Neural crest cell (in vitro differentiated cells): Measurements from ENCODE around the gene TUBA4B. TPM values are rescaled to one million over a fixed set of nuclear protein-coding genes. Genes with fewer than 3 reads are reported as not detected.
"Not testable (repeated sequence)": the region's sequence is repeated elsewhere in the genome, so short reads cannot be mapped to it uniquely, and the experiment has no call there.

Experiments
- DNase-seq: peaks from one replicate; pipeline ENCODE4 v3.0.0; 2021; ENCODE audit warnings: low read depth, mixed read lengths, low spot score
- H3K27ac Mint-ChIP-seq: one replicate; pipeline ENCODE4 v1.8.0; 2021; ENCODE audit warnings: mild to moderate bottlenecking, mixed read lengths; ENCODE audit not compliant: unreplicated experiment
- H3K27me3 Mint-ChIP-seq: 2 replicates; pipeline ENCODE4 v1.8.0; 2021; ENCODE audit warnings: low read depth, mild to moderate bottlenecking, mixed read lengths
- H3K36me3 Mint-ChIP-seq: 2 replicates; pipeline ENCODE4 v1.8.0; 2021; ENCODE audit warnings: low read depth, mild to moderate bottlenecking, mixed read lengths
- H3K4me1 Mint-ChIP-seq: 2 replicates; pipeline ENCODE4 v1.8.0; 2021; ENCODE audit warnings: mixed read lengths
- H3K4me3 Mint-ChIP-seq: one replicate; pipeline ENCODE4 v1.8.0; 2021; ENCODE audit warnings: mild to moderate bottlenecking, mixed read lengths
- H3K9me3 Mint-ChIP-seq: 2 replicates; pipeline ENCODE4 v1.8.0; 2021; ENCODE audit warnings: mixed read lengths
- microRNA-seq: library from miRNA; unstranded; fragments of <30 nt; microRNA quantifications from one replicate; pipeline ENCODE4, GENCODE V29; 2020
- total RNA-seq: library from RNA; stranded (reverse); gene quantifications from 2 replicates; pipeline ENCODE4 v1.2.1, GENCODE V29; 2021
- TF ChIP-seq, protein P1 (sequence below): fragments of 200-600 bp; sonication (generic); conservative IDR thresholded peaks from 2 replicates; pipeline ENCODE4 v1.5.0; 2021; ENCODE audit warnings: antibody characterized with exemption, mild to moderate bottlenecking

TUBA4B gene
- total RNA-seq, 1 donor from 2014 or later: not detected

DNA sequence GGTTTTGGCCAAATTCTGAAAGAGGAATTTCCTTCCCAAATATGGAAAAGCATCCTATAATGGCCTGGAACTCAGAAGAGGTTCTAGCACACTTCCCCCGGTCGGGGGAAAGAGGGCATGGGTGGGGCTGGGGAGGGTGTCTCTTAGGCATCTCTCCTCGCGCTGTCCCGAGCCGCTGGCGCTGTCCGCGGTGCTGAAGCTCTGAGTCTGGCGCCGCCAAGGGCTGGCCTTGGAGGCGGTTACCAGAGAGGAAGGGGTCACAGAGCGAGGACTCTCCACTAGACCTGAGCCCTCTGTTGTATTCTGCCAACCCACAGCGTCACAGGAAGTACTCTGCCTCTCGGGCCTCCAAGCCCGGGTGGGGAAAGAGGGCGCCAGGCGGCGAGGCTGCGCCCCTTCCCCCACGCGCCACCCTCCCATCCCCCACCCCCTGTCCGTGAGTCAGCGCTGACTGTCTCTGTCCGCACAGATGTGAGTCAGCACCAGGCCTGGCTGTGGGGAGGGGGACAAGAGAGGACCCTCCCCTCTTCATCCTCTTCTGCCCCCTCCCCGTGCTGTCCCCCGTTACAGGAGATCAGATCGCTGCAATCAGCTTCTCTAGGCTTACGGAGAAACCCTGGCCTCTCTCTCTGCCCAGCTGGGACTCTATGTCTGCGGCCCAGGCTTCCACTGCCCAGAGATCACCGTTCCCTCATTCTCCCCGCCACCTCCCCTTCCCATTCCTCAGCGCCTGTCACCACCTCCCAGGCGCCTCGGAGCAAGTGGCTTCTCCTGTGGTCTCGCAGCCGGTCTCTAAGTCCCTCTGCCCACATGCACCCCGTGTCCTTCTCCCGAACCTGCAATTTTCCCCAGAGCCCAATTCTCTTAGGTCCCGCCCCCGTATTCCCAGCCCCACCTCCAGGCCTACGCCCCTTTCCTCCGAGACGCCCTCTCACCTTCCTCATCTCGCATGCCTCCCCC is 55.4 kb downstream of the TUBA4B start:
- TF ChIP-seq, protein P1, sequence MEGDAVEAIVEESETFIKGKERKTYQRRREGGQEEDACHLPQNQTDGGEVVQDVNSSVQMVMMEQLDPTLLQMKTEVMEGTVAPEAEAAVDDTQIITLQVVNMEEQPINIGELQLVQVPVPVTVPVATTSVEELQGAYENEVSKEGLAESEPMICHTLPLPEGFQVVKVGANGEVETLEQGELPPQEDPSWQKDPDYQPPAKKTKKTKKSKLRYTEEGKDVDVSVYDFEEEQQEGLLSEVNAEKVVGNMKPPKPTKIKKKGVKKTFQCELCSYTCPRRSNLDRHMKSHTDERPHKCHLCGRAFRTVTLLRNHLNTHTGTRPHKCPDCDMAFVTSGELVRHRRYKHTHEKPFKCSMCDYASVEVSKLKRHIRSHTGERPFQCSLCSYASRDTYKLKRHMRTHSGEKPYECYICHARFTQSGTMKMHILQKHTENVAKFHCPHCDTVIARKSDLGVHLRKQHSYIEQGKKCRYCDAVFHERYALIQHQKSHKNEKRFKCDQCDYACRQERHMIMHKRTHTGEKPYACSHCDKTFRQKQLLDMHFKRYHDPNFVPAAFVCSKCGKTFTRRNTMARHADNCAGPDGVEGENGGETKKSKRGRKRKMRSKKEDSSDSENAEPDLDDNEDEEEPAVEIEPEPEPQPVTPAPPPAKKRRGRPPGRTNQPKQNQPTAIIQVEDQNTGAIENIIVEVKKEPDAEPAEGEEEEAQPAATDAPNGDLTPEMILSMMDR: no peak
- Mint-ChIP-seq H3K27me3 (peaks cover 85% of the 10 kb centered on the region), H3K9me3 (no peaks in the 10 kb centered on the region), H3K4me1 (no peaks in the 10 kb centered on the region), H3K36me3 (no peaks in the 10 kb centered on the region), H3K27ac (no peak overlapping the region), H3K4me3 (peak overlapping the region; percentile 52)
- DNase-seq: peak; percentile 86

DNA sequence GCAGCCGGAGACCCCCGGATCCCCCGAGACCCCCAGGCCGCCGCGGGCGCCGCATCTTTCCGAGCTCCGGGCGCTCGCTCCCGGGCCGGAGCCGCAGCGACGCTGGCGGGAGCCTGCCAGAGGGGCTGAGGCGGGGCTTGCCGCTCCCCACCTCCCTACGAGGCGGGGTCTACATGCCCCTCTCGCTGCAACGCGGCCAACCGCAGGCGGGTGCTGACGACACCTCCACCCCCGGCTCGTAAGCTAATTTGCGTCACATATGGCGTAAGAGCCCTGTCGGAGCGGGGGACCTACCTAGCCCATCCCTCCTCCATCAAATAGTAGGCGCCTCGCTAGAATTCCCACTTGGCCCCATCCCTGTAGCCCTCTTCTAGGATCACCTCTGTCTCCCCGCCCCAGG is 56.2 kb downstream of the TUBA4B start, which contains the start of gene PTPRN:
Gene PTPRN (minus strand): TSS at position 124 of the 400 bp plus-strand sequence. CDS start 69 bp downstream, at position 55.
- no peak within 1 kb of the TSS for H3K27ac Mint-ChIP-seq
- TF ChIP-seq, protein P1: no peak
- H3K9me3 Mint-ChIP-seq: no peaks in the 10 kb centered on the region
- no peaks in the 10 kb centered on the region for H3K4me1 Mint-ChIP-seq
- peaks cover 82% of the 10 kb centered on the region for H3K27me3 Mint-ChIP-seq
- H3K36me3 Mint-ChIP-seq: no peaks in the 10 kb centered on the region
- DNase-seq: no peak
- H3K4me3 Mint-ChIP-seq: peak within 1 kb of the TSS; percentile 52

DNA sequence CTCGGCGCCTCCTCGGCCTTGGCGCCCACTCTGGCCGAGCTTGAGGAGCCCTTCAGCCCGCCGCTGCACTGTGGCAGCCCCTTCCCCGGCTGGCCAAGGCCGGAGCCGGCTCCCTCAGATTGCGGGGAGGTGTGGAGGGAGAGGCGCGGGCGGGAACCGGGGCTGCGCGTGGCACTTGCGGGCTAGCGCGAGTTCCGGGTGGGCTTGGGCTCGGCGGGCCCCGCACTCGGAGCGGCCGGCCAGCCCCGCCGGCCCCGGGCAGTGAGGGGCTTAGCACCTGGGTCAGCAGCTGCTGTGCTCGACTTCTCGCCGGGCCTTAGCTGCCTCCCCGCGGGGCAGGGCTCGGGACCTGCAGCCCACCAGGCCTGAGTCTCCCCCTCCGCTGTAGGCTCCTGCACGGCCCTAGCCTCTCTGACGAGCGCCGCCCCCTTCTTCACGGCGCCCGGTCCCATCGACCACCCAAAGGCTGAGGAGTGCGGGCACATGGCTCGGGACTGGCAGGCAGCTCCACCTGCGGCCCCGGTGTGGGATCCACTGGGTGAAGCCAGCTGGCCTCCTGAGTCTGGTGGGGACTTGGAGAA is 59.7 kb downstream of the TUBA4B start:
- not testable (repeated sequence) for H3K4me3 Mint-ChIP-seq, DNase-seq, H3K27ac Mint-ChIP-seq, H3K36me3 Mint-ChIP-seq, H3K9me3 Mint-ChIP-seq, H3K4me1 Mint-ChIP-seq
- H3K27me3 Mint-ChIP-seq: peaks cover 63% of the 10 kb centered on the region

DNA sequence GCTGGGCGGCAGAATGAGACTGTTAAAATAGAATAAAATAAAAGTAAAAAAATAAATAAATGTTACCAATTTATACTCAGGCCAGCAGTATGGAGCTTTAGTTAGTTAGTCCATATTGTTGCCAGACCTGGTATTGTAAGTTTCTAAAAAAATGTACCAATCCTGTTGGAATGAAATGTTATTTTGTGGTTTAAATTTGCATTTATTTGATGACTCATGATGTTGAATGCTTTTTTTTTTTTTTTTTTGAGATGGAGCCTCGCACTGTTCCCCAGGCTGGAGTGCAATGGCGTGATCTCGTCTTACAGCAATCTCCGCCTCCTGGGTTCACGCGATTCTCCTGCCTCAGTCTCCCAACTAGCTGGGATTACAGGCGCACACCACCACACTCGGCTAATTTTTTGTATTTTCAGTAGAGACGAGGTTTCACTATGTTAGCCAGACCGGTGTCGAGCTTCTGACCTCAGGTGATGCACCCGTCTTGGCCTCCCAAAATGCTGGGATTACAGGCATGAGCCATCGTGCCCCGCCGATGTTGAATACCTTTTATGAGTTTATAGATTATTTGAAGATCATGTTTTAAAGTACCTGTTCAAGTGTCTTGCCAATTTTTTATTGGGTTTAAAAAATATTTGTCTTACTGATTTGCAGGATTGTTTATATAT is 61.9 kb downstream of the TUBA4B start:
- Mint-ChIP-seq H3K4me1 (no peaks in the 10 kb centered on the region), H3K36me3 (no peaks in the 10 kb centered on the region), H3K4me3 (no peak overlapping the region), H3K9me3 (no peaks in the 10 kb centered on the region), H3K27ac (no peak overlapping the region), H3K27me3 (peaks cover 47% of the 10 kb centered on the region)
- TF ChIP-seq, protein P1: no peak
- no peak for DNase-seq

Small RNAs within 50 kb of the gene (microRNA-seq; reads per million reads assigned to microRNA genes)
- gene MIR153-1: not detected

Other genes with a start within 250 kb of the TUBA4B start
- gene CFAP65, start 211.7 kb upstream of the TUBA4B start, total RNA-seq: 0.93 and 1.4 TPM in 2 replicates
- 0.16 TPM in 1 of 2 replicates, not detected in the other for gene IHH, start 192.3 kb upstream of the TUBA4B start, total RNA-seq
- gene NHEJ1, start 92.4 kb upstream of the TUBA4B start, total RNA-seq: 23.5 and 26.8 TPM in 2 replicates
- 0.34 and 1.5 TPM in 2 replicates for gene SLC23A3, start 83.2 kb upstream of the TUBA4B start, total RNA-seq
- gene CNPPD1, start 76.3 kb upstream of the TUBA4B start, total RNA-seq: 39.9 and 42.1 TPM in 2 replicates
- 84.6 and 86.0 TPM in 2 replicates for gene RETREG2, start 75.0 kb upstream of the TUBA4B start, total RNA-seq
- 26.6 and 30.1 TPM in 2 replicates for gene ZFAND2B, start 46.5 kb upstream of the TUBA4B start, total RNA-seq
- 35.9 and 39.1 TPM in 2 replicates for gene ABCB6, start 34.3 kb upstream of the TUBA4B start, total RNA-seq
- 41.2 and 42.0 TPM in 2 replicates for gene ATG9A, start 23.6 kb upstream of the TUBA4B start, total RNA-seq
- gene ANKZF1, start 23.4 kb upstream of the TUBA4B start, total RNA-seq: 36.4 and 40.3 TPM in 2 replicates
- 11.2 and 12.7 TPM in 2 replicates for gene GLB1L, start 7.8 kb upstream of the TUBA4B start, total RNA-seq
- gene STK16, start 7.8 kb upstream of the TUBA4B start, total RNA-seq: 28.5 and 31.2 TPM in 2 replicates
- 0.14 TPM in 1 of 2 replicates, not detected in the other for gene TUBA4A, start 675 bp downstream of the TUBA4B start, total RNA-seq
- 59.2 and 59.7 TPM in 2 replicates for gene DNAJB2, start 26.1 kb downstream of the TUBA4B start, total RNA-seq
- 3.2 and 4.1 TPM in 2 replicates for gene PTPRN, start 56.2 kb downstream of the TUBA4B start, total RNA-seq
- not detected in 2 replicates for gene RESP18, start 79.5 kb downstream of the TUBA4B start, total RNA-seq
- gene DNPEP, start 134.7 kb downstream of the TUBA4B start, total RNA-seq: 36.9 and 39.5 TPM in 2 replicates
- 0.28 TPM in 1 of 2 replicates, not detected in the other for gene DES, start 165.1 kb downstream of the TUBA4B start, total RNA-seq
- gene SPEG, start 181.6 kb downstream of the TUBA4B start, total RNA-seq: 13.4 and 17.5 TPM in 2 replicates
- gene GMPPA, start 245.6 kb downstream of the TUBA4B start, total RNA-seq: 24.3 and 26.1 TPM in 2 replicates